Subcutaneous abdominal adipose tissue (tissue), 5 donors: Measurements from ENCODE around the gene KCNT1.

ENCODE experiments used
- H3K27ac ChIP-seq: one replicate; pipeline ENCODE4 v1.7.0; 2013; ENCODE audit warnings: low read depth, mild to moderate bottlenecking, inconsistent platforms, low read length, moderate library complexity
- H3K27me3 ChIP-seq, 5 donors: one replicate each; pipeline ENCODE4 v1.7.0; 2013; ENCODE audit warnings: low read length in 5 of 5, inconsistent platforms in 1 of 5; ENCODE audit not compliant: control insufficient read depth in 5 of 5, insufficient read depth in 4 of 5
- H3K36me3 ChIP-seq, 5 donors: one replicate each; pipeline ENCODE4 v1.7.0; 2013; ENCODE audit warnings: low read length in 5 of 5; ENCODE audit not compliant: control insufficient read depth in 5 of 5, insufficient read depth in 5 of 5
- H3K4me1 ChIP-seq, 5 donors: one replicate each; pipeline ENCODE4 v1.7.0; 2013; ENCODE audit warnings: low read length in 5 of 5, mild to moderate bottlenecking in 3 of 5, moderate library complexity in 1 of 5; ENCODE audit not compliant: control insufficient read depth in 5 of 5, insufficient read depth in 5 of 5
- H3K4me3 ChIP-seq, 5 donors: one replicate each; pipeline ENCODE4 v1.7.0; 2013; ENCODE audit warnings: low read length in 5 of 5, low read depth in 1 of 5
- H3K9ac ChIP-seq, 5 donors: one replicate each; pipeline ENCODE4 v1.7.0; 2013; ENCODE audit warnings: low read length in 5 of 5, mild to moderate bottlenecking in 4 of 5, moderate library complexity in 3 of 5
- H3K9me3 ChIP-seq, 5 donors: one replicate each; pipeline ENCODE4 v1.7.0; 2013; ENCODE audit warnings: low read length in 5 of 5; ENCODE audit not compliant: control insufficient read depth in 5 of 5
- donor health status: healthy.
- donor health status: healthy.
- donor health status: healthy.
- donor health status: healthy.
- donor health status: healthy.

The KCNT1 gene

DNA sequence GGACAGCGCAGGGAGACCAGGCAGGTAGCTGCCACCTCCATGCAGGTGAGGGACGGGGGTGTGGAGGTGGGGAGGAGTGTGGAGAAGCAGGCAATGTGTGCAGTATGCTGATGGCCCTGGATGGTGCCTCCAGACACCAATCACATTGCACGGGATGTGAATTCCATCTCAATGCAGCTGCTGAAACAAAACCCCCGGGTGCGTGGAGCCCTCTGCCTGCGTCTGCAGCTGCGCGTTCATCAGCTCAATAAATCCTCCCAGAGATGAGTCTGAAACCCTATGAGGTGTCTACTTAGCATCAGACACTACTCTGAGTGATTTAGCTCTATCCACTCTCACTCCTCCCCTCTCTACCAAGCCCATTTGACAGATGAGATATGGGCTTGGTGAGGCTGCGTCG lies 13.0 kb upstream of the KCNT1 start:
- no peak overlapping the region for H3K9ac ChIP-seq
- peaks cover 9 to 52% (median 39%) of the 10 kb centered on the region in 5 donors for H3K27me3 ChIP-seq
- no peaks in the 10 kb centered on the region for H3K4me1 ChIP-seq
- H3K4me3 ChIP-seq = no peak overlapping the region
- no peak overlapping the region for H3K27ac ChIP-seq
- H3K9me3 ChIP-seq = peaks cover 0 to 3% (median 0%) of the 10 kb centered on the region in 5 donors
- H3K36me3 ChIP-seq = no peaks in the 10 kb centered on the region

DNA sequence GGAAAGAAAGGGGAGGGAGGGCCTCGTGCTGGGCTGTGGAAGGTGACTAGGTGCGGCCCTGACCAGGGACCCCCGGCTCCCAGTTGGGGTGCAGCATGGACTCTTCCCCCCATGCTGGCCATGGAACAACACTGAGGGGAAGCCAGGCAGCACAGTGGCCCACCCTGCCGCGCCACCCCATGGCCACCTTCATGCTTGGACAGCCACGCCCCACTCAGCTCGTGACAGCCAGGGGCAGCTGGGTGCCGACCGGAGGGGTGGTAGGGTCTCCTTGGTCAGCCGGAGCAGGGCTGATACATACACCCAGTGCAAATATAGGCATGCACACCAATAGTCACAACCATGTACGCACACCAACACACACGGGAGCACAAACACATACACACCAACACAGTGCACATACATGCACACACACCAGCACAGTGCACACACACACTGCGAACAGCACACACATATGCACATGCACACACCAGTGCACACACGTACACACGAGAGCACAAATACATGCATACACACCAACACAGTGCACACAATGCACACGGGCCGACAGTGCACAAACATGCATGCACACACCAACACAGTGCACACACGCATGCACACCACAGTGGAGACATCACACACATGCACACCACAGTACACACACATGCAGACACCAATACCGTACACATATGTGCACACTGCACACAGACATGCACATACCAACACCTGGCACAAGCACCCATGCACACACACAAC lies 11.0 kb upstream of the KCNT1 start:
- Histone ChIP-seq H3K27ac (no peak overlapping the region), H3K4me3 (no peak overlapping the region), H3K27me3 (peaks cover 8 to 49% (median 31%) of the 10 kb centered on the region in 5 donors), H3K4me1 (no peaks in the 10 kb centered on the region), H3K36me3 (no peaks in the 10 kb centered on the region), H3K9me3 (peaks cover 0 to 3% (median 0%) of the 10 kb centered on the region in 5 donors), H3K9ac (no peak overlapping the region)

DNA sequence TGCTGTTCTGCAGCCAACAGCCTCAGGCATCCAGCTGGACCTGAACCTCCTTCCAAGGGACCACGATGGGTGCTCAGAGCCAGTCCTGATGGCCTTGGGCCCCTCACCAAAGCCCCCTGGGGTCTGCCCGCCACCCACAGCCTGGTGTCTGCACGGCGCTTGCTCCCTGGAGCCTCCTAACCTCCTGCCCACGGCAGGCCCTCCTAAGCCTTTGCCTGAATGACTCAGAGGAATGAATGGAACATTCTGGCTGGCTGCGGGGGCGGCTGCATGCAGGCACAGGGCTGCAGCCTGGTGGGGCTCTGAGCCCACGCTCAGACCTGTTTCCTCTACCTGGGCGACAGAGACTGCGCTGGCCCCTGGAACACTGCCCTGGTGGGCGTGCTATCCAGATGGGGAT lies 9.6 kb upstream of the KCNT1 start:
- Histone ChIP-seq H3K4me3 (no peak overlapping the region), H3K4me1 (no peaks in the 10 kb centered on the region), H3K9ac (no peak overlapping the region), H3K27ac (no peak overlapping the region), H3K27me3 (peaks cover 11 to 40% (median 20%) of the 10 kb centered on the region in 5 donors), H3K9me3 (peaks cover 0 to 3% (median 0%) of the 10 kb centered on the region in 5 donors), H3K36me3 (no peaks in the 10 kb centered on the region)

DNA sequence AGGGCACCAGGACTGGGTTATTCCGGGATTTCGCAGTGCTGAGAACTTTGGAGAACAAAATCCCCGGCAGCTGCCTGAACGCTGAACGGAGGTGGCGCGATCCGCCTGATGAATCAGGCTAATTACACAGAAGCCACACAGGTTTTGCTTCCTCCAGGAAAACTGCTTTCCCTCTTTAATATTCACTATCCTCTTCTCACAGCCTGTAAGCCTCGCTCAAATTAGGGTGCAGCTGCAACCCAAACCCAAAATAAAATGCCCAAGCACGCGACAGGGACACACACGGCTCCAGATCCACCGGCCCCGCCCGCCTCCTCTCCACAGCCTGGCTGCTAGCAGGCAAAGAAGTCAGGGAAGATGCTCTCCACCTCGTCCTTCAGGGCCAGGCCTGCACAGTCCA lies 8.7 kb upstream of the KCNT1 start:
- Histone ChIP-seq H3K9ac (no peak overlapping the region), H3K4me1 (no peaks in the 10 kb centered on the region), H3K27ac (no peak overlapping the region), H3K4me3 (no peak overlapping the region), H3K9me3 (peaks cover 0 to 3% (median 0%) of the 10 kb centered on the region in 5 donors), H3K27me3 (peaks cover 7 to 35% (median 20%) of the 10 kb centered on the region in 5 donors), H3K36me3 (no peaks in the 10 kb centered on the region)

DNA sequence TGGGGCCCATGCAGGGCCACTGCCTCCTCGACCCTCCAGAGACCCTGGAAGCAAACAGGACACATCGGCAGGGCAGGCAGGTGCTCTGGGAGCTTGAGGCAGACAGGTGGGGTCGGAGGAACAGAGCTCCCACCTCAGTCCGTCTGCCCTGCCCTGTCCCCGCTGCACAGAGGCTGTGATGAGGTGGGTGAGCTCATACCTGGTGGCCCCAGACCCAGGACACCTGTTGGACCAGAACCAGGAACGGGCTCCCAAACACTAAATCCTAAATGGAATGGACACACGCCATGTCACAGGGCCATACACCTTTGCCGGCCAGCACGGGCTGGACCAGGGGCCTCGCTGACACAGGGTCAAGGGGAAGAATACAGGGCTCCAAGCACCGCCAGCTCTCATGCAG lies 8.2 kb upstream of the KCNT1 start:
- H3K27ac ChIP-seq = no peak overlapping the region
- H3K4me3 ChIP-seq = no peak overlapping the region
- no peaks in the 10 kb centered on the region for H3K36me3 ChIP-seq
- no peaks in the 10 kb centered on the region for H3K4me1 ChIP-seq
- peaks cover 0 to 3% (median 0%) of the 10 kb centered on the region in 5 donors for H3K9me3 ChIP-seq
- peaks cover 5 to 33% (median 18%) of the 10 kb centered on the region in 5 donors for H3K27me3 ChIP-seq
- no peak overlapping the region for H3K9ac ChIP-seq

DNA sequence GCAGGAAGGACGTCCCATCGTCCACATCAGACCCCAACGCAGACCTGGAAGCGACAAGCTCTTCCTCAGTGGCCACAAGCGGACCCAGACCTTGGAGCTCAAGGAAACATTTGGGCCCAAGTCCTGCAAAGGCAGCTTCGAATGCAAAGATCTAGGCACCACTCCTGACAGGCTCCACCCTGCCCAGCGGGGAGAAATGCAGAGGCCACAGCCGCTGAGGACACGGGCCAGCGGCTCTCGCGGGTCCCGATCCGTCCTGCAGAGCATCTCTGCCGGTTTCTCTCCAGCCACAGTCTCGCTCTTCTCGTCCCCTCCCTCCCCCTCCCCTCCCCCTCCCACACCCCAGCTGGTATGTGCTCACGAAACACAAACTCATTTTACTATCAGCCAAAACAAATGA lies 7.6 kb upstream of the KCNT1 start:
- H3K27me3 ChIP-seq = peaks cover 4 to 30% (median 16%) of the 10 kb centered on the region in 5 donors
- no peak overlapping the region for H3K4me3 ChIP-seq
- peaks cover 0 to 3% (median 0%) of the 10 kb centered on the region in 5 donors for H3K9me3 ChIP-seq
- H3K4me1 ChIP-seq = no peaks in the 10 kb centered on the region
- no peak overlapping the region for H3K27ac ChIP-seq
- H3K9ac ChIP-seq = no peak overlapping the region
- no peaks in the 10 kb centered on the region for H3K36me3 ChIP-seq

DNA sequence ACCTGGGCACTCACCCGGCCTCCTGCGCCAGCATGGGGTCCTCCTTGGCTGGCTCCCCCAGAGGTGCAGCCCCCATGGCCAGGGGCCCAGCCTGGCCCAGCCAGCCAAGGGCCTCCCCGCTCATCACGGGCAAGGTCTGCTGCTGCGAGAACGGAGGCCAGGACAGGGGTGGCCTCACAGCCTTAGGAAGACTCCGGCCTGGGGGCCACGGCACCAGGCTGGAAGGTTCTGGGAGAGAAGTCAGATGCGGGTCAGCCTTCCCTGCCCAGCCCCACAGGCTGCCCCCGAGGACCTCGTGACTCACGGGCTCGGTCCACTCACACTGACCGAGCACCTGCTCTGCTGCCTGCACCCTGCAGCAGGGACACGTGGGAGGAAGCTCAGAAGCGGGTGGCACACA lies 6.9 kb upstream of the KCNT1 start:
- peaks cover 3 to 26% (median 18%) of the 10 kb centered on the region in 5 donors for H3K27me3 ChIP-seq
- no peaks in the 10 kb centered on the region for H3K36me3 ChIP-seq
- no peaks in the 10 kb centered on the region for H3K4me1 ChIP-seq
- H3K9me3 ChIP-seq = peaks cover 0 to 3% (median 0%) of the 10 kb centered on the region in 5 donors
- no peak overlapping the region for H3K27ac ChIP-seq
- H3K4me3 ChIP-seq = no peak overlapping the region
- no peak overlapping the region for H3K9ac ChIP-seq

DNA sequence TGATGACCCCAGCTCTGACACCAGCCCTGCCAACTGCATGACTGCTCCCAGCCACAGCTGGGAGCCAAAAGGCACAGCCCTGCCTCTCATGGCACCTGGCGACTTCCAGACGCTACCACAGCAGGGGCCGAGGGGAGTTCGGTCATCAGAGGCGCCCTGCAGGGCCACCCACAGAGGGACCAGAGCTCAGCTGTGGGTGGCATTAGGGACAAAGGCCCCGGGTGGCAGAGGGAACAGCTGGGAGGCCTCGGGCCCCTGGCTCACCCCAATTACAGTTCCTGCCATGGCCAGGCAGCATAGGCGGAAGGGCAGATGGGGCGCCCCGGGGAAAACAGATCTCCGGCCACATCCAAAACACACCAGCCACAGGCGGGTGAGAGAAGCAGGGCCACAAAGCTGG lies 6.3 kb upstream of the KCNT1 start:
- peaks cover 0 to 3% (median 0%) of the 10 kb centered on the region in 5 donors for H3K9me3 ChIP-seq
- H3K36me3 ChIP-seq = no peaks in the 10 kb centered on the region
- peaks cover 0 to 4% (median 0%) of the 10 kb centered on the region in 5 donors for H3K4me1 ChIP-seq
- H3K27me3 ChIP-seq = peaks cover 3 to 30% (median 18%) of the 10 kb centered on the region in 5 donors
- no peak overlapping the region for H3K27ac ChIP-seq
- H3K9ac ChIP-seq = no peak overlapping the region
- no peak overlapping the region for H3K4me3 ChIP-seq

DNA sequence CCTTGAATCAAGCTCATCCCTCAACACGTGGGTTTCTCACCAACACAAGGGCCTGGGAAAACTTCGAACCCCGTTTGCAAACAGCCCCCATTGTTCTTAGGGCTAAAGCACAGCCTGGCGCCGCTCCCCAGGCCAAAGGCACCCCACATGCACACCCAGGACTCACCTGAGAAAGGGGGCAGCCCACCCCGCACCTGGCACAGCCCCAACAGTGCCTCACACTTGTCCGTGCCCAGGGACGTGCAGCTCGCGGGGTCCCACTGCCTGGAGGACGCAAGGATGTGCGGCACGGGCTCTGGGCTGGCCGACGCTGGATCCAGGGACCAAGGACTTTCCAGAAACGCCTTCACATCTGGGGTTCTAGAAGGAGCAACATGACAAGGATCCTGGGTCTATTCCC lies 5.5 kb upstream of the KCNT1 start:
- Histone ChIP-seq H3K9ac (no peak overlapping the region), H3K4me1 (peaks cover 0 to 6% (median 0%) of the 10 kb centered on the region in 5 donors), H3K27ac (no peak overlapping the region), H3K9me3 (no peaks in the 10 kb centered on the region), H3K36me3 (no peaks in the 10 kb centered on the region), H3K4me3 (no peak overlapping the region), H3K27me3 (peaks cover 3 to 24% (median 17%) of the 10 kb centered on the region in 5 donors)

DNA sequence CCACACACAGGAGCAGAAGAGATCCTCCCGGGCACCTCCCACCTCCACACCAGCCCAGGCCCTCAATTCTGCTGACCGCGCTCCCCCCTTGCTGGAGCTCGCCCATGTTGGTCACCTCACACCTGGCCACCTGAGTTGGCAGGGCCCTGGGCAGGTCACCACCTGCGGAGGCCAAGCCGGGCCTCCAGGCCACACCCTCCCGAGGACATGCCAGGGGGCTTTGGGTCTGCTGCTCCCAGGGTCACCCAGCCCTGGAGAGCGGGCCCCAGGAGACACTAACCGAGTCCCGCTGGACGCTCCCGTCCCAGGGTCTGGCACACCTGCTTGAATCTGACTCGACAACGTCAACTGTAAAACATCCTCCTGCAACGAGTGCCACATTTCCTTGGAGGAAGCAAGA lies 4.8 kb upstream of the KCNT1 start:
- H3K27me3 ChIP-seq = peaks cover 3 to 19% (median 15%) of the 10 kb centered on the region in 5 donors

More for the DNA sequence above, 4.8 kb upstream of the KCNT1 start:
- Histone ChIP-seq H3K4me3 (no peak overlapping the region), H3K9me3 (no peaks in the 10 kb centered on the region), H3K4me1 (peaks cover 0 to 9% (median 6%) of the 10 kb centered on the region in 5 donors), H3K27ac (no peak overlapping the region), H3K9ac (no peak overlapping the region), H3K36me3 (no peaks in the 10 kb centered on the region)
